HEK293T (cell line): Measurements from ENCODE around the gene B4GALT2.

Experiments used
- ARNT ChIP-seq: fragments of 450-650 bp; IDR thresholded peaks from 2 replicates; pipeline ENCODE4 v1.6.1; 2017; ENCODE audit warnings: mild to moderate bottlenecking
- BHLHE40 ChIP-seq: fragments of 450-650 bp; IDR thresholded peaks from 2 replicates; pipeline ENCODE4 v1.6.1; 2016; ENCODE audit warnings: mild to moderate bottlenecking, moderate library complexity, borderline replicate concordance
- CTBP1 ChIP-seq: fragments of 450-650 bp; IDR thresholded peaks from 2 replicates; pipeline ENCODE4 v1.6.1; 2016; ENCODE audit warnings: borderline replicate concordance
- ELF4 ChIP-seq: fragments of 450-650 bp; IDR thresholded peaks from 2 replicates; pipeline ENCODE4 v1.6.1; 2017; ENCODE audit warnings: antibody characterized with exemption
- FOXK2 ChIP-seq: fragments of 450-650 bp; IDR thresholded peaks from 2 replicates; pipeline ENCODE4 v1.6.1; 2016; ENCODE audit warnings: mild to moderate bottlenecking
- FOXM1 ChIP-seq: fragments of 450-650 bp; IDR thresholded peaks from 2 replicates; pipeline ENCODE4 v1.6.1; 2017; ENCODE audit warnings: mild to moderate bottlenecking, borderline replicate concordance
- L3MBTL2 ChIP-seq: fragments of 450-650 bp; conservative IDR thresholded peaks from 2 replicates; pipeline ENCODE4 v1.6.1; 2016; ENCODE audit warnings: mild to moderate bottlenecking
- NFRKB ChIP-seq: fragments of 450-650 bp; IDR thresholded peaks from 2 replicates; pipeline ENCODE4 v1.6.1; 2016; ENCODE audit warnings: mild to moderate bottlenecking, moderate library complexity
- SP1 ChIP-seq: fragments of 450-650 bp; IDR thresholded peaks from 2 replicates; pipeline ENCODE4 v1.6.1; 2017
- SUZ12 ChIP-seq: fragments of 450-650 bp; IDR thresholded peaks from 2 replicates; pipeline ENCODE4 v1.6.1; 2016; ENCODE audit warnings: mild to moderate bottlenecking

DNA sequence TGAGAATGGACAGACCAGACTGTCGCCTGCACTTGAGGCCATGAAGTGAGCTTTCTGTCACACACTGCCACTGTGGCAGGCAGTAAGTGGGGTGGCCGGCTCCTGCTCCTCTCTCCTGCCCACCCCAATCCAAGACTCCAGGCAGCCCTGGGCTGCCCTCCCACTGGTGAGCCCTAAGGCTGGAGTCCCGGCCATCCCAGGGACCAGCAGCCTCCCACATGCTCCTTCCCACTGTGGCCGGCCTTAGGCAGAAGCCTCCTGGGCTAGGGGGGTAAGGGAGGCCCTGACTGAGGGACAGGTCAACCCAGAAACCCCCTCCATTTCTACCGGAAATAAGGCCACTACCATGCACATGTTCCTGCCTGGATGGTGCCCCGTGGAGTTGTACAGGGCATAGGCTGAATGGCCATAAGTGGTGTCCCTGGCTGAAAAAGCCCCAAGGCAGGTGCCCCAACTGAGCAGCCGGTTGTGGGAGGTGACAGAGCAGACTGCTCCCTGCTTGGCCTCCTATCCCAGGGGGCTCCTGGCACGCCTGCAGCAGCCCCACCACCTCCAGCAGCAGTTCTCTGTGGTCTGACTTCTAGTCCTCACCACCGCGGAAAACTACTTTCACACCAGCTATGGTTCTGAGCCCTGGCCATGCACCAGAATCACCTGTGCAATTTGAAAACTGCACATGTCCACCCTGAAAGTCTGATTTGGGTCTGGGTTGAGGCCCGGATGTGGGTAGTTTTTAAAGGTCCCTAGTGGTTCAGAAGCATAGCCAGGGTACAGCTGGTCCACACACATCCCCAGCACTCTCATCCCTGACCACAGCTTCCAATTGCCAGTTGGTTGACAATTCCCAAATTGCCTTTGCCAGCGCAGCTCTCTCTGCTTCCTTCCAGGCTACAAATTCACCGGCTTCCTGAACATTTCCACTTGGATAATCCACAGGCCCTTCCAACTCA lies 47.0 kb upstream of the B4GALT2 start:
- TF ChIP-seq NFRKB (no peak), SP1 (no peak), BHLHE40 (no peak), FOXK2 (no peak), ELF4 (no peak), ARNT (no peak), FOXM1 (no peak), SUZ12 (no peak), L3MBTL2 (no peak), CTBP1 (no peak)
